GM21576 (cell line): Measurements from ENCODE around the gene SERINC5.
A peak's percentile ranks its signal among the peaks of the same experiment; 100 is the strongest.

ENCODE experiments used
- ATAC-seq: cut with Tn5 transposase; IDR thresholded peaks from one replicate; pipeline ENCODE4 v1.9.1; 2021; ENCODE audit warnings: mild to moderate bottlenecking, moderate library complexity; ENCODE audit not compliant: unreplicated experiment

SERINC5 gene

GRCh38 chr5:80072103-80073073, 183.5 kb downstream of the SERINC5 start:
- ATAC-seq: no peak

DNA sequence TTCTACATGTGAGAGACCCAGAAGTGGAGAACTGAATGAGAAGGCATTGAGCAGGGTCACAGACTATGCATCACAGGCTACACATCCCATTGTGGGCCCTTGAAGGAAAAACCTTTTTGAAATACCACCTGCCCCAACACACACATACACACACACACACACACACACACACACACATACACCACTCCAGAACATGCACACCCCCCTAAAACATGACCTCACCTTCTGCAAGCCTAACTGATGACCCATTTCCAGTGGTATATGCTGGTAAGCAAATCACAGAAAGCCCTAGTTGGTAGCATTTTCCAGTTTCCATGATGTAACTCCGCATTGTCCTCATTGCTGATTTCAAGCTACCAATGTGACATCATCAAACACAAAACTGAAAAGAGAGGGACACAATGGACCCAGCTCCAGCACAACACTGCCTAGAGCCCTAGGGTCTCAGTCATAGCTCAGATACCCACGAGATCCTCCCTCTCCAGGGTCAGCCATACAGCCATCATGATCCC, 184.3 kb downstream of the SERINC5 start:
- ATAC-seq: no peak

DNA sequence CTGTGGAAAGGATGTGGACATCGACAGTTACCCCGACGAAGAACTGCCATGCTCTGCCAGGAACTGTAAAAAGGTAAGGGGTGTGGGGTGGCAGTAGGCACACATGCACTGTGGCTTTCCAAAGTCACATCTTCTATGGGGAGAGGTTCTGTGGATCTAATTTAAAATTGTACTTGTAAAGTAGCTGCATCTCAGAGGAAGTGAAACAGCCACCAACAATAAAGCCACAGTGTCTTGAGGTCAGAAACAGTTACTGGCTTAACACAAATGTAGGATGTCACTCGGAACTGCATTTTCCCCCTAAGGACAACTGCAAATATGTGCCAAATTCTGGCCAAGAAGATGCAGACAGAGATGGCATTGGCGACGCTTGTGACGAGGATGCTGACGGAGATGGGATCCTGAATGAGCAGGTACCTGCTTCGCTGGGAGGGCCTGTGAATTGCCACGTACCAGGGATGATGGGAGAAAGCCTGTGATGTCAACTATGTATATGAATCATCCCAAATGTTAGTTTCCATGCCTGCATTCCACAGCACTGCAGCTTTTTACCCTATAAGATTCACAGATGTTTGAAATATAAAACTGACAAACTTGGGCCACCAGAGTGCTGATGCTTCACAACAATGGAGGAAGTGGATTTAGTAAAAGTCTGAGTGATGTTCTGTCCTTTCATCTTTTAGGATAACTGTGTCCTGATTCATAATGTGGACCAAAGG, 185.4 kb downstream of the SERINC5 start:
- ATAC-seq: peak; percentile 82

DNA sequence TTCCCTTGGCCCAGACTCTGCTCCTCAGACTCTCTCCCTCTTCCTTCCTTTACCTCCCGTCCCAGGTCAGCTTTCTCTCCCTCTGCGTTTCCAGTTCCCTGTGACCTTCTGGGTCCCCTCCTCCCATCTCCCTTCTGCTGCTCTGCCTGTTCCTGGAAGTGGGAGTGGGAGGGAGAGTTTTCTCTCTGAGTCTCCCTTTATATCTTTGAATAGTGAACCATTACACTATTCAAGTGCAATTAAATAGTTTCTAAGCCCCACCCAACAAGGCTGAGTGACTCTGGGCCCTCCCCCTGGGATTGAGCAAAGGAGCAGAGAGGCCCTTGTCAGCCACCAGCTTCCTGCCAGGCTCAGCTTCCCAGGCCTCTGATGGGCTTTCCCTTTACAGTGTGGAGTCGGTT, 185.9 kb downstream of the SERINC5 start:
- ATAC-seq: no peak

DNA sequence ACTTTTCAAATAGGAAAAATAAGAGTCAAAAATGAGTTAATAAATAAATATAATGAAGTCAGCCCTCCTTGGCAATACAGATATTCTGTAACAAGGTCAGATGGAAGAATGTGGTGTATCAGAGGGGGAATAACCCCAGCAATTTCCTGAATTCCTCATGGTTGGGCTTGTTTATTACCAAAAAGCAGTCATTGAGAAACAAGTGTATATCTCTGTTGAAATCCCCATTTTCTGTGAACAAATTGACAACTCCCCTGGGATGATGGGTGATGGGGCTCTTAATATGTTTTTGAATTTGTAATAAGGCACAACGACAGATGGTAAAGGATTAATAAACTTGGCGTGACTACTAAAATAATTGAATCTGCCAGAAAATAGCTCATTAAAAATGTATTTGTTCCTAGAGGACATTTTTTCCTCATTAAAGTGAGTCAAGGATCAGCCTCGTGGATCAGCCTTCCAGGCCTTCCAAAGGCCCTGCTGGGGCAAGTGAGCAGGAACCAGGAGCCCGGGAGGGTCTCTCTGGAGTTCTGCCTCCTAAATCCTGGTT, 186.5 kb downstream of the SERINC5 start:
- ATAC-seq: no peak

- ATAC-seq: no peak
Measured at GRCh38 chr5:80068775-80069174, 187.1 kb downstream of the SERINC5 start.

DNA sequence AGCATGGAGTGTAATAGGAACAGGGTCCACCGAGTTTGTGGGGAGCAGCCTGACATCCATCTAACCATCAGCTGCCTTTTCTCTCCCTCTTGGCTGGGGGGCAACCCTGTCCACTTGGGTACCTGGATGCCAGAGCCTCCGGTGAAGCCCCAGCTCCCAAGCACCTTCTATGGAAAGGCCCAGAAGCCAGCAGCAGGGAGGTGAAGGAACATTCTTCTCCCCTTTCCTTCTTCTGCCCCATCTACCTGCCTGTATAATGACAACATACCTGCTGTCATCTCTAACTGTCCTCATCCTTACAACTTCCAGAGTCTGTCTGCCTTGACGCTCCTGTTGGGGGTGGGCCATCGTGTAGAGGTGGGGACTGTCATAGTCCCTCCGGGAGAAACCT, 187.6 kb downstream of the SERINC5 start:
- ATAC-seq: no peak

- no peak for ATAC-seq
Measured at GRCh38 chr5:80067531-80068245, 188.2 kb downstream of the SERINC5 start.

DNA sequence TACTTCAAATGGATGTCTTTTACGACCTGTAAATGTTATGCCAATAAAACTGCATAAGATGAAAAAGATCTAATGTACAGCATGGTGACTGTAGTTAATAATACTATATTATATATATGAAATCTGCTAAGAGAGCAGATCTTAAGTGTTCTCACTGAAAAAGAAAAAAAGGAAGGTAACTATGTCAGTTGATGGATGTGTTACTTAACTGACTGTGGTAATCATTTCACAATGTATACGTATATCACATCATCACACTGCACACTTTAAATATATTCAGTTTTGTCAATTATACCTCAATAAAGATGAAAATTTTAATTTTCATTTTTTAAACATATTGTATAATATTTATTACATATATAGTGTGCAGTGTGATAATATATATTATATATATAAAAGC, 188.8 kb downstream of the SERINC5 start:
- ATAC-seq: no peak

DNA sequence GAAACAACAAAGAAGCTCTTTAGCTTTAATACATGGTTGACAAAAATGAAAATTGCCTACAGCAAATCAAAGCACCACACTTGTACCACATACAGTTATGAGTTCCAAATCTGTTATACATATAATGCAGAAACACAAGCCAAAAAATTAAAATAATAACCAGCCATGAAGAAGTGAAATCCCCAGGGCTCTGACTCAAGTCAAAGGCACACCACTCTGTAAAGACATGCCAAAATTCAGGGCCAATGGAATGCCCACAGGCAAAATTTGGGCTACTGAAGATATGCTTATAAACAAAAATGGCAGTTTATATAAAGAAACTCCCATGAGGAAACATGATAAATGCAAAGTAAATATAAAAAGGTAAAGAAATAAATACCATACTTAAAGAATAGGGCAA, 191.7 kb downstream of the SERINC5 start:
- ATAC-seq: no peak
